Omental fat pad (tissue), 4 donors: Measurements from ENCODE around the gene RPL38. TPM values are rescaled to one million over a fixed set of nuclear protein-coding genes. Genes with fewer than 3 reads are reported as not detected.

Experiments used
- ATAC-seq: fragments of 150-250 bp; one replicate; pipeline ENCODE4 v1.9.1; 2016; ENCODE audit warnings: mild to moderate bottlenecking, moderate library complexity; ENCODE audit not compliant: low FRiP score
- DNase-seq: peaks from one replicate; pipeline ENCODE4 v3.0.0-alpha.2; 2019; ENCODE audit warnings: low spot score
- CTCF ChIP-seq, 3 donors: fragments of 450-650 bp; IDR thresholded peaks; one replicate each; pipeline ENCODE4 v1.5.1; 2016 to 2017; ENCODE audit warnings: antibody characterized with exemption in 3 of 3, mild to moderate bottlenecking in 3 of 3, moderate library complexity in 2 of 3
- total RNA-seq, 4 donors: library from RNA; depleted of rRNA; stranded (reverse); fragments of >200 nt; gene quantifications; one replicate each; pipeline ENCODE4 v1.1.0, GENCODE V29; 2016

RPL38 gene
- total RNA-seq, 4 donors from 2014 or later: 333 to 392 (median 362) TPM

- no peak for TF ChIP-seq CTCF (IDR thresholded peaks at IDR 0.05)
- DNase-seq (no peak), ATAC-seq (peak; percentile 58)
Measured at GRCh38 chr17:74241431-74241830, 38.0 kb downstream of the RPL38 start.

GRCh38 chr17:74241847-74242246 lies 38.4 kb downstream of the RPL38 start:
- no peak for TF ChIP-seq CTCF (IDR thresholded peaks at IDR 0.05)
- no peak for ATAC-seq
- no peak for DNase-seq

- ATAC-seq (no peak), DNase-seq (no peak)
- no peak for TF ChIP-seq CTCF (IDR thresholded peaks at IDR 0.05)
Measured at GRCh38 chr17:74243013-74243755, 39.7 kb downstream of the RPL38 start.

- no peak for TF ChIP-seq CTCF (IDR thresholded peaks at IDR 0.05)
- DNase-seq: no peak
- ATAC-seq: no peak
Measured at GRCh38 chr17:74244128-74244527, 40.6 kb downstream of the RPL38 start.

- TF ChIP-seq CTCF (IDR thresholded peaks at IDR 0.05): no peak
- ATAC-seq (no peak), DNase-seq (no peak)
Measured at GRCh38 chr17:74244548-74244947, 41.1 kb downstream of the RPL38 start.

- DNase-seq: no peak
- TF ChIP-seq CTCF (IDR thresholded peaks at IDR 0.05): no peak
- ATAC-seq: no peak
Measured at GRCh38 chr17:74245145-74245831, 41.8 kb downstream of the RPL38 start.

GRCh38 chr17:74245871-74246270 lies 42.4 kb downstream of the RPL38 start:
- TF ChIP-seq CTCF (IDR thresholded peaks at IDR 0.05): no peak
- no peak for ATAC-seq
- DNase-seq: no peak
